GM21528 (cell line): ENCODE results near the gene PBX3.

ENCODE experiments used
- ATAC-seq: cut with Tn5 transposase; IDR thresholded peaks from one replicate; pipeline ENCODE4 v1.9.1; 2021; ENCODE audit warnings: mild to moderate bottlenecking, moderate library complexity; ENCODE audit not compliant: unreplicated experiment, low FRiP score

PBX3 gene

DNA sequence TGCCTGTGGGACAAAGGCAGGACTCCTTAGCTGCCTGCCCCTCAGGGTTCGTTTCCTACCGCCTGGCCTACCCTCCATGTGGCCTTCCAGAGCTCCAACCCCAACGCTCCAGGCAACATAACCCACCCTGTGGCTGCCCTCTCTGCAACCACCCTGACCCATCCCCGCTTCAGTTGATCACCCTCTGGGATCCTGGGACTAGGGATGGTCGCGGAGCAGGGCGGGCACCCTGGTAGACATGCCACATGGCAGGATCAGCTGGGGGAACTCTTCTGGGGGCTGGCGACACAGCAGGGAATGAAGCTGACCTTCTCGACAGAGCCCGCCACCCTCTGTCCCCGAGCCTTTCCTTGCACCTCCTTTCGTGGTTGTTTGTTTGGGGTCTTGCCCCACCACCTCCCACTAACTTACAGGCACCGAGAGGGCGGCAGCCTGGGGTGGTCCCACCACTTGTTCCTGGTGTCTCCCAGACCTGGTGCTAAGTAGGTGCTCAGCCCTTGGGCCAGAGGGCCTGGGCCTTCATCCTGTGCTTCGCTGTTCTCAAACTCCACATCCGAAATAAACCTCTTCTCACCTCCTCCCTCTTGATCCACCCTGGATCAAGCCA, 243.1 kb downstream of the PBX3 start:
- no peak for ATAC-seq

DNA sequence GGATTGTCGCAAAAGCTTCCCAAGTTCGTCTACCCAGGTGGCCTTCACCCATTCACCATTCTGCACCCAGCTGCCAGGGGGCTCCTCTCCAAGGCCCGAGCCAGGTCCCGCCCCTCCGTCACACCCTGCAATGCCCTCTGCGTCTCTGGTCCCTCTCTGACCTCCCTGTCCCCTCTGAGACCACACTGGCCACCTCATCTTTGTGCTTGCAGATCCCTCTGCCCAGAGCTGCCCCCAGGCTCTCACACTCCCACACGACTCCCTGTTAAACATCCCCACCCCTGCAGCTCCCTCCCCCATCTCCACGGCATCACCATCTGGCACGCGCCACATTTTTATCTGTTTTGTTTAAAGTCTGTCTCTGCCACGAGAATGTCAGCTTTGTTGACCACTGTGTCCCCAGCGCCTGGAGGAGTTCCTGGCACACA, 243.6 kb downstream of the PBX3 start:
- no peak for ATAC-seq

DNA sequence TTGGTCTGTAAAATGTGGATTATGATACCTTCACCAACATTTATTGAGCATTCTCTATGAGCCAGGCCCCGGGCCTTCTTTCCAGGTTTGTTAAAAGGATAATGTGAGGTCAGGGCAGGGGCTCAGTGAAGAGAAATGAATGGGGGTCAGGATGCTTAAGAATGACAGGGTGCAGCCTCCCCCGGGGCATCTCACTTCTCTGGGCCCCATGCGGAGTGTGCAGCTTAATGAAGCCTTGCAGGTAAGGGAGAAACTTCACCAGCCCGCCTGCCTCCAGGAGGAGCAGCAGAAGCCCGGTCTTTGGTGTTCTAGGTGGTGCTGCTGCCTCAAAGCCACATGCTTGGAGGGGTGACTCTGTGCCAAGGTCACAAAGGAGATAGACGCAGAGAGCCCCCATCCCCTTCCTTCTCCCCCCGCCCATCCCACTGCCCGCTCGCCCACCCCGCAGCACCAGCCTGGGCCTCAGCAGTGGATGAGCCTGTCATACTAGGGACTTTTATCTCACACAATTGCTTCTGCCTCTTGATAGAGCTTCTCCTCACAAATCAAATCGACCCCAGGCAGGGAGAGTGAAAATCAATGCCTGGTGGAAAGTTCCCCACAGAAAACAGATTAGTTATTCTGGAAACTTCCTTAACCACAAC, 244.8 kb downstream of the PBX3 start:
- no peak for ATAC-seq

DNA sequence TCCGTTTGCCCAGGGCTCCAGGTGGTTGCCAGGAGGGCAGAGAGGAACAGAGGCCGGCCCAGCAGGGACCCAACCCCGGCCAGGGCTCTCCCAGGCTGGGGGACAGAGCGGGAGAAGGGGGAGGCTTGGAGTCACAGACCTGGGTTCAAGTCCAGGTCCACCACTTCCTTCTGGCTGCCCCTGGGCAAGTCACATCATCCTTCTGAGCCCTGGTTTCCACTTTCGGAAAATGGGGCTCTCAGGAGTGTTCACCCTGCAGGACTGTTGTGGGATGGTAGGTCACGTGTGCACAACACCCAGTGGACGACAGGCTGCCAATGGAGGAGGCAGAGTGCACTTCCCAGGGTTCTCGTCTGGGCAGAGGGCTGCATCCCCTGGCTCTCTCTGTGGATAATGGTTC, 245.4 kb downstream of the PBX3 start:
- no peak for ATAC-seq

DNA sequence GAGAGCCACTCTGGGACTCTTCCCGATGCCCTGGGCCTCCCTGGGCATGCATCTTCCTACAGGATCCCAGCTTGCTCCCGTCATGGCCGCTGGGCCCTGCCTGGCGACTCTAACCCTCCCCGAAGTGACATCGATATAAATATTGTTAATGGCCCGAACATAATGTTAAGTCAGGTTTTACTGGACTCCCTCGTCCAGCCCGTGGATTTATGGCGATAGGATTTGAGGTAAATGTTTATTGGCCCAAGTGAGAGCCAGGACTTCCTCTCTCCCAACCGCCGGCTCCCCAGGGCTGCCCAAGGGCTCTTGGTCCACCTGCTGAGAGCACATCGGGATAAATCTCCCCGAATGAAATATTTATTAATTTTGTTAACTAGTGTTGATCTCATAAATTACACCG, 246.3 kb downstream of the PBX3 start:
- no peak for ATAC-seq

DNA sequence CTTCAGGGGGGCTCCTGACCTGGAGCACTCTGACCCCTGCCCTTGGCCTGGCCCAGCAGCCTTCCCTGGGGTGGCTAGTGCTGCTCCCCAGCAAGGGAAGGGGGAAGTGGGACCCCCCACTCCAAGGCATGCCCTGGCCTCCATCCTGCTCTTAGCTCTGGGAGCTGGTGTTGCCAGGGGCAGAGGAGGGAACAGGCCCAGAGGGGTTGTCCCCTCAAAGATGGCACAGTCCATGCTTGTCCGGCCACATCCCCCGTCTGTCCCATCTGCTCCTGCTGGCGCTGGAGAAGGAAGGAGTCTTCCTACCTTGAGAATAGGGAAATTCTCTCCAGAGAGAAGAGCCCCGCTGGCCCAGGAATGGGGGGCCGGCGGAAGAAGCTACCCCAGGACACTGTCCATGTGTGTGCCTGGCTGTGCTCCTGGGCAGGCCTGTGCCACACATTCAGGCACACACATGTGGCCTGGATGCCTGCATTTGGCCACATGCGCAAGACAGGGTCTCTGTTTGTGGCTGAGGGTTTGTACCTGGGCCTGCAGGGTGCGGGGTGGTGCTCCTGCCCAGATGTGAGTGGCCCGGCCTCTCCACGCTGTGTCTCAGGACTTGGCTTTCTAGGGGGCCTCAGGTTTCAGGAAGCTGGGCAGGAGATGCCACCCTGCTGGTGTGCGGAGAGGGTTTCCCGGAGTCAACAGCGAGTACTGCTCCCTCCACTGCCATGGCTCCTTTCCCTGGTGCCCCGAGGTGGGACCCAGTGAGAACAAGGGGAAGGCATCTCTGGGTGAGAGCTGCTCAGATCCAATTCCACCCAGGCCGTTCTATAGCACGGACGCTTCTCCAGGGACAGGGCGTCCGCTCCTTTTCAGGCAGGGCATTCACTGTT, 247.1 kb downstream of the PBX3 start:
- ATAC-seq = no peak

DNA sequence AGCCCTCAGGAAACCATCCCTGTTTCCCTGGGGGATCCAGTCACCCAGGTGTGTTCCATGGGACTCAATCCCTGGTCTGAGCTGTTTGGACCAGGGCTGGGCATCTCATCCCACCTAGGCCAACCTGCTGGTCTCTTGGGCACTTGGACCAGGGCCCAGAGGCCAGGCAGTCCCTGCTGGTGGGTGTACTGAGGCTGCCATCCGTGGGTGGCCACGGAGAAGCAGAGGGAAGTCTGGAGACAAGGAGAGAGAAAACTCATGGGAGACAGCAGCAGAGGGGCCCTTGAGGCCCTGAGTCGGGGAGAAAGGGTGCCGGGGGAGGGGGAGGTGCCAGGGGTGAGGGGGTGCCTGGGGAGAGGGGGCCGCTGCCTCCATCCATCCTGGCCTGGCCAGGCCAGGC, 247.8 kb downstream of the PBX3 start:
- ATAC-seq = no peak

DNA sequence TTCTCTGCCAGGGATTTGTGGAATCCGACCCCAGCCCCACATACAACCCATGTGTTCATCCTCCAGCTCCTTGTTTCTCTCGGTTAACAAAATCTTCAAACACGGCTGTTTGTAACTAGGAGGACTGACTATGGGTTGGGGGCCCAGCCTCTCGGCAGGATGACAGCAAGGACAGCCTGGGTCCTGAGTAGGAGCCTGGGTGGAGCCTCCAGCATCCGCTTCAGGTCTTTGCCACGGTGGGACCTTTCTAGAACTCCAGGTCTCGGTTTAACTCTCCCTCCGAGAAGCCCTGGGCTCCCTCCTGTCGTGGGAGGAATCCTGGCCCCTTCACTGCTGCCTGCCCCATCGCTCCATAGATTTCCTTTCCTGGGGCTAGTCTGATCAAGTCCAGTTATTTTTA, 248.5 kb downstream of the PBX3 start:
- ATAC-seq = no peak

DNA sequence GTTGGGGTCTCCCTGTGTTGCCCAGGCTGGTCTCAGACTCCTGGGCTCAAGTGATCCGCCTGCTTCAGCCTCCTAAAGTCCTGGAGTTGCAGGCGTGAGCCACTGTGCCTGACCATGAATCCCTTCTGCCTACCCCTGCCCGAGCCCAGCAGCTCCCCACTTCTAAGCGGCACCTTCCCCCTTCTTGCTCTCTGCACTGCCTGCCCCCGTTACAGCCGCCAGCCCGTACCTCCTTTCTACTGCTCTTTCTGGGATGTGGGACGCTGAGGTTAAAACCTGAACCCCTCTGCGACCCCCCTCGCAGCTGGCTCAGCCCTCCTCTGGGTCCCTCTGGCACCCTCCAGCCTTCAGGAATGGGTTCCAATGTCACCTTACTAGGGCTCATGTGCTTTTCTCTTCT, 249.6 kb downstream of the PBX3 start:
- ATAC-seq = no peak

DNA sequence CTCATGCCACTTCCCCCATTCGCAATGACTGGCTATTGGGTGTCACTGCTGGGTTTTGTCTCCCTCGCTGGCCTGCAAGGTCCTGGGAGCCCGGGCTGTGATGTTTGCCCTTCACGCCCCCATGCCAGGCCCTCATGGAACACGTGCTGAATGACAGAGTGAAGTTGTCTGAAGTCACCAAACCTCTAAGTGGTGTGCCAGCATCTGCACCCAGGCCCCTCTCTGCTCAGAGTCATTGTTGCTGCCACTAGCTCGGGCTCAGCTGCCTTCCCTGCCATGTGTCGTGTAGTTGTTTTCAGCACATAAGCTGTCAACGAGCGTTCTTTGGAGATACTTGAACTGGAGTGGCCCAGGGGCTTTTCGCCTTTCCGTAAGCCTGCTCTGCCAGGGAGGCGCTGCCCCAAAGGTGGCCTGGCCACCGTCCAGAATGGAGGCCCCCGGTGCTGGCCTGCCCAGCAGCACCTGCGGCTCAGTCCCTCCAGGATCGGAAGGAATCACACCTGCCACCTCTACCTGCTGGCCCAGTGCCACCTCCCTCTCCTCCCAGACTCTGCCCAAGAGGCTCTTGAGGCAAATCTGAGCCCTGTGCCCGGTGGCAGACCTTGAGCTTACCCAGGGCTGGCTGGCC, 250.1 kb downstream of the PBX3 start:
- no peak for ATAC-seq

DNA sequence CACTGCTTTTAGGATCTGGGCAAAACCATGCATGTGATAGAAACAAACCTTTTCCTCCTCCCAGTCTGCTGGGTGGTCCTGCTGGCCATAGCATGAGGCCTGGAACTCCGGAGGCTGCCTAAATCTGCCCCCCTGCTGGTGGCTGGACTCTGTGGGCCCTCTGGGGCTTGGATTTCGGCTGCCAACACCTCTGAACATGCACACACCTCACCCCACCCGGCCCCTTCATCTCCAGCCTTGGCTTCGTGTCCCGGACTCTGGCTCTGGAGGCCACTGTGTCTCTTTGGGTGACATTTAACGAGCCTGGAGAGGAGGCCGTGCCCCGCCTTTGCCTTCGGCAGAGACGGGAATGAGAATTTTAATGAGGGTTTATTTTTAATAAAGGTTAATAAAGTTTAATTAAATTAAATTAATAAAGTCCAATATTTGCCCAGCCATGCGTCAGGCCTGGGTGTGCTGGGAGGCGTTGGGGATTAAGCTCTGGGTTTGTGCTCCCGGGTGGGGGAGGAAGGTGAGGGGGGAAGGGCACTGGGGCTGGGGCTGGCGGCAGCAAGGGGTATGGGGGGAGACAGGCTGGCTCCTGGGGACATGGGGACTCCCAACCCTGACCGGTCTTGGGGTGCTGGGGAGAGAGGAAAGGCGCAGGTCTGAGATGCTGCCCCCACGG, 251.8 kb downstream of the PBX3 start:
- no peak for ATAC-seq

DNA sequence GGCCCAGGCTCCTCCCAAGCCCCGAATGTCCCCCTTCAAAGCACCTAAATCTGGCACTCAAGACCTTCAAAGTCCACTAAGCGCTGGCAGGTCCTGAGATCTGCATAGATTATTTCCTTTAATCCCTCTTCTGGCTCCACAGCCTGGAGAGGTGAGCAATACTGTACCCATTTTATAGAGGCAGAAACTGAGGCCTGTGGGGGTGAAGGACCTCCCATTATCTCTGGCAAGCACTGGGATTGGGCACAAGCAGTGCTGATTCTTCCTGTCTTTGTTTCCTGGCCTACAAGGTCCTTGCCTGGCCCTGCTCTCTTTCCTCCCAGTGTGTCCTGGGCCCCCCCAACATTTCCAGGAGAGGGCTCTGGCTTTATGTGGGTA, 252.3 kb downstream of the PBX3 start:
- ATAC-seq = no peak

DNA sequence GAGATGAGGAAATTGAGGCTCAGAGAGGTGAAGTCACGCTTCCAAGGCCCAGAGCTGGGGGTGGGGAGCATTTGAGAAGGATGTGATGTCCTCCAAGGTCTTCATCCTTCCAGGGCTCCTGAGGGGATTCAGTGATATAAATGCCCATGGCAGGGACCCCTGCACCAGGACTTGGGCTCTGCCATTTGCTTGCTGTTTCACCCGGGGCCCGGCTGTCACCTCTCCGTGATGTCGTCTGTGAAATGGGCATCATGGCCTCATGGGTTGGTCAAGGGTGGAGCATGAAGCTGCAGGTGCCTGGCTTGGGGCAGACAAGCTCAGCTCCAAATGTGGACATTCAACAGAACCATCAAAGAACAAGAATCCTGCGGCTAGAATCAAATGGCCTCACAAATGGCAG, 253.1 kb downstream of the PBX3 start:
- ATAC-seq = no peak

DNA sequence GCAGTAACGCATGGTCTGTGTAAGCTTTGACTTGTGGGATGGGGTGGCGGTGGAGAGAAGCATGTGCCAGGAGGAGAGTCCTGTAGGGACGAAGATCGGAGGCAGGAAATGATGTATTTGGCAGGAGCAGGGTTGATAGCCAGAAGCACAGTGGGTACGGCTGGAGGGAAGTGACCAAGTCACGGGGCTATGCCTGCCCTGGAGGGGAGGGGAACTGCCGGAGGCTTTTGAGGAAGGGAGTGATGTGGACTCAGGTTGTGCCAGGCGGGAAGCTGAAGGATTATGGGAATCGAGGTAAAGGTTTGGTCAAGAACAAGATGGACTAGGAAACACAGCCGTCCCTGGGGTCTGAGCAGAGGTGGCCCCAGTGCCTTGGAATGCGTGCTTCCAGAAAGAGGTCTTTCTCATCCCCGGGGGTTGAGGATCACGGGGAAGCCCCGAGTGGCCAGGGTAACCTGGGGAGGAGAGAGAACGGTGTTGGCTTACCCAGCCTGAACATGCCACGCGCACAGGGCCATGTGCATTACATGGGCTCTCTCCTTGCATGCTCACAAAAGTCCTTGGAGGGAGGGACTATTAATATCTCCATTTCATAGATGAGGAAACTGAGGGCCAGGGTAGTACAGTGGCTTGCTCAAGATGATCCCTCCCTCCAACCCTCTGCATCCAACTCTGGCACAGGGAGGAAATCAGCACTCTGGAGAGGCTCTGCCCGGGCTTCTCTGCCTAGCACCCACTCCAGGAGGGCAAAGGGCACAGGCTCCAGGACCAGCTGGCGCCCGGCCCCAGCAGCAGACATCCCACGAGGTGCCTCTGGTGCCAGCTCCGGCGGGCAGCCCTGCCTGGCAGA, 253.8 kb downstream of the PBX3 start:
- ATAC-seq = no peak

DNA sequence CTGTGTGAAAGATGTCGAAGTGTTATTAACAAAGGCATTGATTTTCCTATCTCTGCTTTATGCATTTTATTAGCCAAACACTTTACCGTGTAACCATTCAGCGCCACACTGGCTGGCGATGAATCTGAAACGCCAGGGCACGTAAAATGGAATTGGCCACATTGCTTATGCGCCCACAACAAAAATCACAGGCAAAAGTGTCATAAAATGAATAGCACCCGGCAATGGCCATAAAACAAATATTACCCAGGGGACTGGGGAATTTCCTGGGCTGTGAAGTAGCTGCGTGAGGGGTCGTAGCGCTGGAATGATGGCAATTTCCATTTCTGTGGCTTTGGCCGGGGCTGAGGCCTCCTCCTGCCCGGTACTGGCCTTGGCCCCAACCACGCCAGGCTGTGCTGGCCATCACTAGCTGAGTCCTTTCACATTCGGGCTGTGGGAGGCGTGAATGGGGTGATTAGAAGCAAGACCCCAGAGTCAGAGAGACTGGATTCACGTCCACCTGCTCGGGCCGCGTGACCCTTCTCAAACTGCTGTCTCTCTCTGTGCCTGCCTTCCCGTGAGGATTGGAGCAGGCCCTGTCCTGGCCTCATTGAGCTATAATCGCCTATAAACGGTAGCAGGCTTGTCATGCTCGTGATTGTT, 254.5 kb downstream of the PBX3 start:
- no peak for ATAC-seq

DNA sequence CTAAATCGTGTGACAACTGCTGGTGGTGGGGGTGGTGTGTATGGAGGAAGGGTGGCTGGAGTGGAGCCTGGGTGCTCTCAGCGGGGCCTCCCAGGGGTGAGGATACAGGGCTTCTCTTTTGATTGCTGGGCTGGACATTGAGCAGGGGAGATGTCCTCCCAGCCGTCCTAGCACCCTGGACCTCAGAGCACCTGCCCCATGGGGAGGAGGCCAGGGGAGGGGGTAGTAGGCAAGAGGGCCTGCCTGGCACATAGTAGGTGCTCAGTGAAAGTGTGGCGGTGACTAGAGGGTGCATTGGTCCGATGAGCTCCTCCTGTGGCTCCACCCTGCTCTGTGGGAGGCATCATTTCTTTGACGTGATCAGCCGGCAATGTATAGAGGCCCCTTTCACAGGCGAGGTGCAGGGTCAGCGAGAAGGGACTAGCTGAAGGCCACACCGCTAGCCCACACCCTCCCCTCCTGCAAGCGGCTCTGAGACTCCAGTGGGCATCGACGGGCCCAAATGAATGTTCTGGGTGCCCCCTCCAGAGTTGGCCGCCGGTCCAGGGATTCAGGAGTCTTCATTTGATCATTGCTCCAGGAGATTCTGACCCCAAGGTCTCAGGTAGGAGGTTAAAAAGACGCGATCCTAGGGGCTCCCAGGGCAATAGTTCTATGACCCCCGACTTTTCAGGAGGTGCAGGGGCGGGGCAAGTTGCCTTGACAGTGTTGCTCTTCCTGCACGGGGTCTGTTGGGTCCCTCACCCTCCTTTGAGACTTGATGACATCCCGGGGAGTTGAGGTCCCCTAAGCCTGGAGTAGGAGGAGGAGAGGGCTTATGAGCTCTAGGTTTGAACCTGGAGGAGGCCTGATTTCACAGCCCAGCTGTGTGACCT, 255.5 kb downstream of the PBX3 start:
- ATAC-seq = no peak

DNA sequence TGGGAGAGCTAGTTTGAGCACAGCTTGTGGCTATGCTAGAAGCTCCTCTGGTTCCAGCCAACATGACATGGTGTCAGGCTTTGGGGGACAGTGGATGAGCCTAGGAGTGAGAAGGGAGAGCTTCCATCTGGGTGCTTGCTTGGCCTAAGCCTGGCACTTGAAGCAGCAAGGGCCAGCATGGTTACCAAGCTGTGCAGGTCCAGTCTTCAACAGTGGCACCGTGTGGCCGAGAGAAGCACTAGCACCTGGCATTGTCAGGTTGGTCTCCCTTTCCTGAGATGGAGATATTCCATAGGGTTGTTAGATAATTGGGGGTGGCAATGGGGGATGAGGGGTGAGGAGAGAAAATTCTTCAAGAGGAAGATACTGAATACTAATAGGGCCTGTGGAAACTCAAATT, 261.9 kb downstream of the PBX3 start:
- ATAC-seq = no peak

DNA sequence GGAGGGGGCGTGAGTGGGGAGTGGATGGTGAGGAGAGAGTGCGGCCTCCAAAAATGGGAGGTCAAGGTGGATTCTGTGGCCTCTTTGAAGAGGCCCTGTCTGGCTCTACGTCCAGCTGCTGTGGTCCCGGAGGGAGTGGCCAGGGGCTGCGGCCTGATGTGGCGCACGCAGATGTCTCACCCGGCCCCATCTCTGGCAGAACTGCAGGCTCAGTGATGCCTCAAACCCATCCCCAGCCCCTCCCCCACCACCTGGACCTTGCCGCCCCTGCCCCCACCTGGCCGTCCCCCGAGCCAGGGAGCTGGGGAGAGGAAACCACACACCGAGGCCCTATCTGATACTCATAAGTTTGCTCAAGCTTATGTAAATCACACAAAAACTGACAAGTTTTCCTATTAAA, 267.6 kb downstream of the PBX3 start:
- ATAC-seq = no peak
